Activated CD4-positive, alpha-beta T cell treated with anti-CD3 and anti-CD28 coated beads for 36 hours (primary cell): ENCODE measurements around the gene CCR9. TPM values are rescaled to one million over a fixed set of nuclear protein-coding genes. Genes with fewer than 3 reads are reported as not detected.

Experiments used
- ATAC-seq: fragments of 200-7000 bp; cut with Tn5 transposase; one replicate; pipeline ENCODE4 v1.10.0; 2021; ENCODE audit warnings: mild to moderate bottlenecking, moderate library complexity
- CTCF ChIA-PET: fragments of 350-600 bp; sonication (Branson Sonifier 250); formaldehyde crosslinking; loops from one replicate; lab custom pipeline; 2021; ENCODE audit warnings: antibody characterized with exemption; lab: Charles Lee
- POLR2A ChIA-PET: fragments of 350-600 bp; sonication (Branson Sonifier 250); formaldehyde crosslinking; loops from one replicate; lab custom pipeline; 2021; ENCODE audit warnings: antibody characterized with exemption, inconsistent platforms; lab: Charles Lee
- DNase-seq: peaks from one replicate; pipeline ENCODE4 v3.0.0-alpha.2; 2020
- H3K27ac Mint-ChIP-seq: one replicate; pipeline ENCODE4 v1.8.0; 2021; ENCODE audit warnings: mixed read lengths
- H3K27me3 Mint-ChIP-seq: one replicate; pipeline ENCODE4 v1.8.0; 2021; ENCODE audit warnings: mixed read lengths
- H3K36me3 Mint-ChIP-seq: one replicate; pipeline ENCODE4 v1.8.0; 2021; ENCODE audit warnings: low read depth, mixed read lengths
- H3K4me1 Mint-ChIP-seq: one replicate; pipeline ENCODE4 v1.8.0; 2021; ENCODE audit warnings: mixed read lengths
- H3K4me3 Mint-ChIP-seq: one replicate; pipeline ENCODE4 v1.8.0; 2021; ENCODE audit warnings: mild to moderate bottlenecking, moderate library complexity, mixed read lengths
- H3K9me3 Mint-ChIP-seq: one replicate; pipeline ENCODE4 v1.8.0; 2021; ENCODE audit warnings: low read depth, mixed read lengths
- intact Hi-C, 2 experiments: fragments of 100-400 bp; cut with DNase I in 1 of 2; cut with micrococcal nuclease in 1 of 2; formaldehyde crosslinking; loops; one replicate each; pipeline versions ENCODE4 v1.14.2 to v1.15.1; 2022 to 2024; cut with DNase I, micrococcal nuclease
- total RNA-seq, 2 experiments: library from RNA; stranded (reverse); gene quantifications; one replicate each; pipeline ENCODE4 v1.2.3, GENCODE V29; 2021

Gene CCR9
- total RNA-seq, 2 experiments from 2014 or later, result not detected

DNA sequence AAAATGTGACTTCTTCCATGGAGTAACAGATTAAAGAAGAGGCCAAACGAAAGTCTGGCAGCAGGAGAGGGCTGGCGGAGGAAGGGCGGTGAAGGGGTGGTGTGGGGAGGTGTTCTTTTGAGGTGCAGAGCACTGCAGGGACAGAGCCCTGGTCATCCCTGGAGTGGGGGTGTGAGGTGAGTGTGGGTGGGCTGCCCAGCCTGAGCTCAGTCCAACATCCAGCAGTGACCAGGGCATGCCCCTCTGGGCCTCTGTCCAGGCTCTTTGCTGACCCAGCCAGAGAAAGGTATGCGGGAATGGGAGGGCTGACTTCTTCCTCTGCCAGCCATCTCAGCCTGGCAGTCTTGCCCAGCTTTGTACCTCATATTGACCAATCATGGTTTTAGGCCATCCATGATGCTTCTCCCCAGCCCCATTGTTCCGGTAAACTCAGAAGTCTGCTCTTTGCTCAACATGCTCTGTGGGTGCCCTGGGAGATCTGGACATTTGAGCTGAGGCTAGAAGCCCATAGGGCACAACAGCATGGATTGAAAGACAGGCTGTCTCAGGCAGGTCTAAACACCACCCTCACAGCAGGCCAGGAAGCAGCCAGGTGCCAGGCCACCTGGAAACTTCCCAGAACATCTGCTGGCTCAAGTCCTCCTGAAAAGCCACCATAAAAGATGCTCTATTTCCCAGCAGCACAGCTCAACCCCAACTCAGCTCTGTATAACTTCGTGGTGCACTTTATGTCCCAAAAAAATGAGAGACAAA is 31.0 kb downstream of the CCR9 start:
- Mint-ChIP-seq H3K36me3 (peaks cover 30% of the 10 kb centered on the region), H3K4me1 (peaks cover 36% of the 10 kb centered on the region), H3K4me3 (no peak overlapping the region), H3K27ac (no peak overlapping the region), H3K27me3 (peaks cover 28% of the 10 kb centered on the region), H3K9me3 (no peaks in the 10 kb centered on the region)
- DNase-seq, result no peak
- ATAC-seq, result no peak
- ChIA-PET POLR2A (interaction anchor here (0.6 kb wide), 1 partner anchor 93 kb away, joined by 4 read pairs; no protein-coding TSS in a partner anchor), CTCF (interaction anchor here (0.5 to 1.0 kb wide), 3 partner anchors 13 to 454 kb away, joined by 3 to 4 read pairs (median 3); no protein-coding TSS in a partner anchor)
- intact Hi-C loops, result loop anchor here (2.0 to 5.0 kb wide), 5 partner anchors 35 to 410 kb away; no protein-coding TSS in a partner anchor

DNA sequence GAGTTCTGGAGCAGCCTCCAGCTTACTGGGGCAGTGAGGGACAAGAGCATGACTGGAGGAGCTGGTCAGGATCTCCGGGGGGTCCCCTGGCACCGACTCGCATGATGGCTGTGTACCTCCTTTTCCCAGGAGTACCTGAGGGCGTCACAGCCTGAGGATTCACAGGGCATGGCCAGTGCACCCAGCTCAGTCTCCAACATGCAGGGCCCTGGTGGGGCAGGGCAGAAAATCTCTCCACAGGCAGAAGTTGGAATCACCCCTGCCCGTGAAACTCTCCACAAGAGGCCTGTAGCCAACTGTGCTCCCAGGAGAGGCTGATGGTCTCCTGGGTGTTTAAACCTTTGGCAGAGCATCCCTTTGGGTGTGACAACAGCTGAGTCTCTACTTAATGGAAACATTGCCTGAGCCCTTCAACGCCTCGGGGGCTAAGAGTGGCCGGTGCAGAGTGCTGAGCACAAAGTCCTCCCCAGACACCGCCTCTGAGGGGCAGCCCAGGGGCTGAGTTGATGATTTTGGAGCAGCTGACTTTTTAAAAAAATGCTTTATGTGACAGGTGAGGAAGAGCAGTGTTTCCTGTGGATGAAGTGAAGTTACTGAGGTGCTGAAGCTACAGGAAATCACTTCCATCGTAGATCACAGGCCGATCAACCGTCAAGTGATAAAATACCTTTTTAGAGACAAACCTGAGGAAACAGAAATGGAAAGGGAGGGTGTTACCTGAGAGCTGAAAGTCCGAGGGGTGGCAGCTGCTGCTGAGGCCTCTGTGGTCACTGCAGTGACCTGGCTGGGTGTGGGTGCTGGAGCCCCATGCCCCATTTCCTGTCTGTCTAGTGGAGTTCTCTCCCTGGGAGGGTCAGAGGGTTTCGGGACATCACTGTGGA is 35.1 kb downstream of the CCR9 start:
- Mint-ChIP-seq H3K36me3 (peaks cover 51% of the 10 kb centered on the region), H3K9me3 (no peaks in the 10 kb centered on the region), H3K27me3 (peaks cover 8% of the 10 kb centered on the region), H3K27ac (no peak overlapping the region), H3K4me1 (peaks cover 18% of the 10 kb centered on the region), H3K4me3 (no peak overlapping the region)
- intact Hi-C loops, result loop anchor here in 1 of 2 experiments (10.0 kb wide), 1 partner anchor 327 kb away; the partner anchor contains the start of gene LIMD1
- DNase-seq, result no peak
- no peak for ATAC-seq
- POLR2A ChIA-PET, result no interaction called here
- CTCF ChIA-PET, result interaction anchor here (0.6 to 1.9 kb wide), 4 partner anchors 9 to 581 kb away, joined by 3 to 12 read pairs (median 6); no protein-coding TSS in a partner anchor

DNA sequence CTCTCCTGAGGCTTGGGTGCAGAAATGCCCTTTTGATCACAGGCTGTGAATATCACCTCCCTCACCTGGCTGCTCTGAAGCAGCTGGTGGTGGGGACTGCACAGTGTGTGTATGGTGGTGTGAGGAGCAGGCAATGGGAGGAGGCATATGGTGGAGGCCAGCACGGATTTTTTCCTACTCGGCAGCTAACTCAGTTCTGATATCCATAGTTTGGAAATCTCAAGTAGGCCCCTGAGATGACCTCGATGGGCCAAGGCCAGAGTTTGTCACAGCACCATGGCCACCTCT is 35.6 kb downstream of the CCR9 start:
- H3K4me1 Mint-ChIP-seq, result peaks cover 18% of the 10 kb centered on the region
- POLR2A ChIA-PET, result no interaction called here
- H3K27ac Mint-ChIP-seq, result no peak overlapping the region
- intact Hi-C loops, result loop anchor here in 1 of 2 experiments (10.0 kb wide), 1 partner anchor 327 kb away; the partner anchor contains the start of gene LIMD1
- DNase-seq (no peak), ATAC-seq (no peak)
- CTCF ChIA-PET, result interaction anchor here (0.6 to 1.9 kb wide), 2 partner anchors 12 to 581 kb away, joined by 3 to 12 read pairs; no protein-coding TSS in a partner anchor
- H3K9me3 Mint-ChIP-seq, result no peaks in the 10 kb centered on the region
- H3K36me3 Mint-ChIP-seq, result peaks cover 53% of the 10 kb centered on the region
- peaks cover 6% of the 10 kb centered on the region for H3K27me3 Mint-ChIP-seq
- no peak overlapping the region for H3K4me3 Mint-ChIP-seq

DNA sequence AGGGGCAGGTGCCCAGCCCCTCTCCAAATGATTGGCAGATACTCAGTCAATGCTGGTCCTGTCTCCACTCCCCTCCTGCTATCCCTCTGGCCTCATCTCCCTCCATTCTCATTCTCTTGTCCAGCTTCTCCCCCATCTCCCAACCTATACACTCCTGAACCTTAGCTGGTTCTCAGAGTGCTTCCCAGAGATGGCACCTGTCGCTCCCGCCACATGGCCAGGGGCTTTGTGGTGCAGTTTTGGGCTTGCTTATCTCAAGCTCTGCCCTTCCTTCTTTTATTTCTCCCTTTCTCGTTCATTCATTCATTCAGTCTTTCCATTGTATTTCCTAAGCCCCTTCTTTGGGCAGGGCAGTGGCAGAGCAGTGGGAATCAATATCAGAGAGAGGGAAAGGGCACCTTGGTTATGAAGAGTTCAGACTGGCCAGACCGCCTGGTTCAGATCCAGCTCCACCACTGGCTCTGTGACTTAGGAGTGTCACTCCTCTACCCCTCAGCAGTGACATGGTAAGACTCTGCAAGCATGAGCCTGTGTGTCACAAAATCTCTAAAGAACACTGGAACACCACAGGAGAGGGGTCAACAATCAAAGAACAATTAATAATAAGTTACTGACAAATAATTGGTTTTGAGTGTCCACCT is 36.7 kb downstream of the CCR9 start:
- H3K36me3 Mint-ChIP-seq, result peaks cover 59% of the 10 kb centered on the region
- intact Hi-C loops, result loop anchor here in 1 of 2 experiments (10.0 kb wide), 1 partner anchor 328 kb away; the partner anchor contains the start of gene LIMD1
- POLR2A ChIA-PET, result no interaction called here

DNA sequence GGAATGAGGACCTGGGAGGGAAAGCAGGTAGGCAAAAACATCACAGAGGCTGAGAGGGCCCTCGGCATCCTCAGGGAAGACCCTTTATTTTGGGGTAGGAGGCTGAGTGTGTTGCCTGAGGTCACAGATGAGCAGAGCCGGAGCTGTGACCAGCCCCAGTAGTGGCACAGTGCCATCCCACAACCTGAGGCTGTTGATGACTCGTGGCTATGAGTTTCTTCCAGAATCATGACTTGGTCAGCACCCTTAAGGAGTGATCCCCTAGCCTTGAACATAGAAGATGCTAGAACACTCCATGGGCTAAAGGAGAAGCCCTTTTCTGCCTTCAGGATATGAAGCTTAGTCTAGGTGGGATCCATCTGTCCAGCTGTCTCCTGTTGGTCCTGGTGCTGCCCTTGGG is 37.4 kb downstream of the CCR9 start:
- H3K4me3 Mint-ChIP-seq, result no peak overlapping the region
- intact Hi-C loops, result loop anchor here in 1 of 2 experiments (10.0 kb wide), 1 partner anchor 329 kb away; the partner anchor contains the start of gene LIMD1
- DNase-seq (no peak), ATAC-seq (peak; percentile 30)
- no peaks in the 10 kb centered on the region for H3K9me3 Mint-ChIP-seq
- H3K36me3 Mint-ChIP-seq, result peaks cover 57% of the 10 kb centered on the region
- H3K27ac Mint-ChIP-seq, result no peak overlapping the region
- peaks cover 1% of the 10 kb centered on the region for H3K27me3 Mint-ChIP-seq
- H3K4me1 Mint-ChIP-seq, result peaks cover 13% of the 10 kb centered on the region
- ChIA-PET CTCF (interaction anchor here (0.6 to 1.3 kb wide), 3 partner anchors 14 to 731 kb away, joined by 3 read pairs; no protein-coding TSS in a partner anchor), POLR2A (no interaction called here)

More for the DNA sequence above, 36.7 kb downstream of the CCR9 start:
- Mint-ChIP-seq H3K27me3 (peaks cover 1% of the 10 kb centered on the region), H3K4me3 (no peak overlapping the region), H3K27ac (no peak overlapping the region), H3K4me1 (peaks cover 18% of the 10 kb centered on the region), H3K9me3 (no peaks in the 10 kb centered on the region)
- CTCF ChIA-PET, result interaction anchor here (1.2 kb wide), 1 partner anchor 154 kb away, joined by 3 read pairs; no protein-coding TSS in a partner anchor
- ATAC-seq, result no peak
- DNase-seq, result no peak

DNA sequence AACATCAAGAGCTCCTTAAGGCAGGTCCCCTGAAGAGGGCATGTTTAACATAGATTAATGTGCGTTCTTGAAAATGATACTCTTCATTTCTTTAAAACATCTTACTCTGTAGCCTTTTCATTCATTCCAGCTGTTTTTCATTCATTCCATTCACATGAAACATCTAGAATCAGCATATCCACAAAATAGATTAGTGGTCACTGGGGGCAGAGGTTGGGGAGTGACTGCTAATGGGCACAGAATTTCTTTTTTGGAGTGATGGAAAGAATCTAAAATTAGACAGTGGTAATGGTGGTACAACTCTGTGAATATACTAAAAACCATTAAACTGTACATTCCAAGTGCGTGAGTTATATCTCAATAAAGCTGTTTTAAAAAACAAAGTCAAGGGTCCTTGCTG is 41.5 kb downstream of the CCR9 start:
- no peaks in the 10 kb centered on the region for H3K4me1 Mint-ChIP-seq
- no peak overlapping the region for H3K4me3 Mint-ChIP-seq
- no peak for ATAC-seq
- ChIA-PET POLR2A (no interaction called here), CTCF (interaction anchor here (0.9 to 4.8 kb wide), 7 partner anchors 9 to 167 kb away, joined by 3 to 50 read pairs (median 3); partner anchors contain the start of gene LZTFL1)
- peaks cover 53% of the 10 kb centered on the region for H3K36me3 Mint-ChIP-seq
- no peaks in the 10 kb centered on the region for H3K9me3 Mint-ChIP-seq
- no peak overlapping the region for H3K27ac Mint-ChIP-seq
- intact Hi-C loops, result loop anchor here (2.0 to 10.0 kb wide), 4 partner anchors 333 to 891 kb away; partner anchors contain the start of gene LIMD1 (in 1 of the 2)
- H3K27me3 Mint-ChIP-seq, result no peaks in the 10 kb centered on the region
- DNase-seq, result no peak

DNA sequence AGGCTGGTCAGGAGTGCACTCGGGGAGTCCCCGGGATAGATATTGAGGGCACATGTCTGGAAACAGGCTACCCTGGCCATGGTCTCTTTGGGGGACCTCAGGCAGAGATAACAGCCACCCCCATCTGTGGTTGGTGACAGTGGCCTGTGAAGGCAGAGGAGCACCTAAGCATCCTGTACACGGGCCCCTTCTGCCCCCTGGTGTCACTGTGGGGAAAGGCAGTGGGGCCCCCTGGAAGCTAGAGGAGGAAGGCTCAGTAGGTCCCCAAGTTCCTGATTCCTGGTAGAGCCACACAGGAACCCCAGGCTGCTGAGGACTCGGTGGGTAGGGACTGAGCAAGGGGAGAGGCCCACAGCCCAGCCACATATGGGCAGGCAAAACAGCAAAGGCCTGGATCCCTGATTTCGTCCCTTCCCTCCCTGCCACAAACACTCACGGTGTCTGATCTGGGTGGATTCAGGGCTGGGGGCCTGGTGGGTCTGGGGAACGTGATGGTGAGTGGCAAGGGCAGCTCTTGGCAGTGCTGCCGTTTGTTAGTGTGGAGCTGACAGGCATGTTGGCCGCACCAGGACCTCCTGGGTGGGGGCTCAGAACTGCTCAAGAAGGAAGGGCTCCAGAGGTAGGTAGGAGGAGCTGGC is 42.8 kb downstream of the CCR9 start:
- Mint-ChIP-seq H3K4me3 (no peak overlapping the region), H3K36me3 (peaks cover 55% of the 10 kb centered on the region), H3K27me3 (no peaks in the 10 kb centered on the region), H3K27ac (no peak overlapping the region), H3K4me1 (no peaks in the 10 kb centered on the region), H3K9me3 (no peaks in the 10 kb centered on the region)
- DNase-seq (peak; percentile 82), ATAC-seq (peak; percentile 95)
- POLR2A ChIA-PET, result no interaction called here
- intact Hi-C loops, result loop anchor here (1.0 to 10.0 kb wide), 5 partner anchors 168 to 892 kb away; partner anchors contain the start of gene LIMD1 (in 1 of the 2)
- CTCF ChIA-PET, result interaction anchor here (0.5 to 5.4 kb wide), 24 partner anchors 8 to 1699 kb away, joined by 3 to 50 read pairs (median 4); partner anchors contain the start of gene CCR9

DNA sequence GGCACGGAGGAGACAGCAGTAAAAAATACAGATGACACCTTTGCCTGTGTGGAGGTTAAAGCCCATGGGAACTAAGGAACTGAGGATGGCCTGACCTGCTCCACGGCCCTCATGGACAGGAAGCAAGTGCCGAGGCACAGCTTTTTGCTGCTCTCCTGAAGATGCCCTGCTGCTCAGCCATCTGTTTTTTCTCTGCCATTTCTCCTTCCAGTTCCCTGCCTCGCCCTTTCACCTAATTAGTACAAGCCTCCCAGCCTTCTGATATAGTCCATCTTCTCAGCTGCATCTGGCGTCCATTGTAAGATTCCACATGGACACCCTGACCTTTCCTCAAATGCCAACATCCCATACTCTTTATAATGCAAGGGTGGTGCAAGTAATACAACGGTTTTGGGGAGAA is 45.2 kb downstream of the CCR9 start:
- Mint-ChIP-seq H3K9me3 (no peaks in the 10 kb centered on the region), H3K36me3 (peaks cover 57% of the 10 kb centered on the region), H3K27me3 (no peaks in the 10 kb centered on the region), H3K4me3 (no peak overlapping the region), H3K4me1 (no peaks in the 10 kb centered on the region), H3K27ac (no peak overlapping the region)
- ChIA-PET CTCF (interaction anchor here (0.5 to 5.4 kb wide), 7 partner anchors 23 to 808 kb away, joined by 3 to 50 read pairs (median 3); no protein-coding TSS in a partner anchor), POLR2A (no interaction called here)
- ATAC-seq (no peak), DNase-seq (no peak)
- intact Hi-C loops, result no loop called here

DNA sequence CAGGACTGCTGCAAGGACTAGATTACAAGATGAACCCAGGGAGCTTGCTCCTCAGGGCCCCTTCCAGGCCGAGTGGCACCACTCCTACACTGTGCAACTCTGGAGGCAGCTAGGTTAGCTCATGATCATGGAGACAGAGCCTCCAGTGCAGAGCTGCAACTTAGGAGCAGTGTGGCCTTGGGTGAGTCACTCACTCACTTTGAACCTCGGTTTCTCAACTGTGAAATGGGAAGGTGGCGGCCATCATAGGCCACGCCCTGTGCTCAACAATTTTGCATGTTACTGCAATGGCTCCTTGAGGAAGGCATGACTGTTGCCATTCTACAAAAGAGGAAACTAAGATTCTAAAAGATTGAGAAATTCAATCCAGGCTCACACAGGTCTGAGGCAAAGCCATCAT is 45.8 kb downstream of the CCR9 start:
- Mint-ChIP-seq H3K36me3 (peaks cover 53% of the 10 kb centered on the region), H3K27me3 (no peaks in the 10 kb centered on the region), H3K27ac (no peak overlapping the region), H3K4me1 (no peaks in the 10 kb centered on the region), H3K4me3 (no peak overlapping the region), H3K9me3 (no peaks in the 10 kb centered on the region)
- no peak for DNase-seq
- intact Hi-C loops, result no loop called here
- ChIA-PET POLR2A (no interaction called here), CTCF (interaction anchor here (0.6 to 5.4 kb wide), 5 partner anchors 22 to 808 kb away, joined by 3 to 50 read pairs (median 3); no protein-coding TSS in a partner anchor)
- peak; percentile 15 for ATAC-seq

DNA sequence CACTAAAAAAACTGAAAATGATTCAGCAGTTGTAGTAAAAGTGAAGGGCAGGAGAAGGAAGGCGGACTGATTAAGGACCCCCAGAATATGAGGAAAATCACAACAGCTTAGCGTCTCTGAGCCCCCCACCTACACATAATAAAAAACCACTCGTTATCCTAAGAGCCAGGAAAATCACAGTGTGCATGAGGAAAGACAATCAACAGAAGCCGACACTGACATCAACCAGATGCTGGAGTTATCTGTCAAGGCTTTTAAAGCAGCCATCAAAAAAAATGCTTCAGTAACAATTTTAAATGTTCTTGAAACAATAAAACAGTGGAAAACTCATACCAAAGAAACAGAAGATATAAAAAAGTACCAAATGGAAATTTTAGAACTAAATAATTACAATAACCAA is 47.2 kb downstream of the CCR9 start:
- DNase-seq (no peak), ATAC-seq (no peak)
- CTCF ChIA-PET, result interaction anchor here (1.0 to 5.4 kb wide), 3 partner anchors 12 to 144 kb away, joined by 3 to 35 read pairs (median 12); no protein-coding TSS in a partner anchor
- POLR2A ChIA-PET, result interaction anchor here (0.7 kb wide), 1 partner anchor 84 kb away, joined by 3 read pairs; no protein-coding TSS in a partner anchor
- Mint-ChIP-seq H3K27ac (no peak overlapping the region), H3K4me1 (no peaks in the 10 kb centered on the region), H3K36me3 (peaks cover 50% of the 10 kb centered on the region), H3K9me3 (no peaks in the 10 kb centered on the region), H3K4me3 (no peak overlapping the region), H3K27me3 (no peaks in the 10 kb centered on the region)
- intact Hi-C loops, result no loop called here
